Activated T-cell treated with anti-CD3 and anti-CD28 coated beads, Interleukin-2, amount 50 U/mL, for 24 hours (primary cell): ENCODE results near the gene CABP4.

ENCODE experiments used
- DNase-seq: peaks from one replicate; pipeline ENCODE4 v3.0.0-alpha.2; 2020
- H3K27ac Mint-ChIP-seq: 2 replicates; pipeline ENCODE4 v1.8.0; 2020; ENCODE audit warnings: mild to moderate bottlenecking, mixed read lengths
- H3K27me3 Mint-ChIP-seq: 2 replicates; pipeline ENCODE4 v1.8.0; 2020; ENCODE audit warnings: mixed read lengths
- H3K36me3 Mint-ChIP-seq: 2 replicates; pipeline ENCODE4 v1.8.0; 2020; ENCODE audit warnings: low read depth, mixed read lengths
- H3K4me1 Mint-ChIP-seq: 2 replicates; pipeline ENCODE4 v1.8.0; 2020; ENCODE audit warnings: low read depth, mixed read lengths
- H3K4me3 Mint-ChIP-seq: 2 replicates; pipeline ENCODE4 v1.8.0; 2020; ENCODE audit warnings: mild to moderate bottlenecking, moderate library complexity, mixed read lengths
- H3K9me3 Mint-ChIP-seq: 2 replicates; pipeline ENCODE4 v1.8.0; 2020; ENCODE audit warnings: mixed read lengths

The CABP4 gene

DNA sequence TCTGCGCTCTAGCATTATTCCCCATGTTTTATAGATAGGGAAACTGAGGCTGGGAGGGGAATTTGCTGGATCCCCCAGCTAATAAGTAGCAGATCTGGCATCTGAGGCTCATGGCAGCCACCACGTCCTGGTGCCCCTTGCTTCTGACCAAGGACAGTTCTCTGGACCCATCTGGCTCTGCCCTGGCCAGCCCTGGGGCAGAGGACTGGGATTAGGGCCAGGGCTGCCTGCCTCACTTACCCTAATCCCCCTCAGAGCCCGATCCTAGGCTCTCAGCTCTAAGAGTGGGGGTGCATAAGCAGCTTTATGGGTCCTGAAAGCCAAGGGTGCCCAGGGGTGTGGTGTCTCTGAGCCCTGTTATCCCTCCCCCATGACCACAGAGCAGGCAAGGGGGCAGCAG, at the start of gene CABP4:
Gene CABP4, plus strand, starts transcription at position 301 of the 400 bp plus-strand sequence. Its CDS starts 70 bp downstream, at position 371.
- no peak for DNase-seq
- no peak within 1 kb of the TSS for H3K27ac Mint-ChIP-seq
- no peak within 1 kb of the TSS for H3K4me3 Mint-ChIP-seq

DNA sequence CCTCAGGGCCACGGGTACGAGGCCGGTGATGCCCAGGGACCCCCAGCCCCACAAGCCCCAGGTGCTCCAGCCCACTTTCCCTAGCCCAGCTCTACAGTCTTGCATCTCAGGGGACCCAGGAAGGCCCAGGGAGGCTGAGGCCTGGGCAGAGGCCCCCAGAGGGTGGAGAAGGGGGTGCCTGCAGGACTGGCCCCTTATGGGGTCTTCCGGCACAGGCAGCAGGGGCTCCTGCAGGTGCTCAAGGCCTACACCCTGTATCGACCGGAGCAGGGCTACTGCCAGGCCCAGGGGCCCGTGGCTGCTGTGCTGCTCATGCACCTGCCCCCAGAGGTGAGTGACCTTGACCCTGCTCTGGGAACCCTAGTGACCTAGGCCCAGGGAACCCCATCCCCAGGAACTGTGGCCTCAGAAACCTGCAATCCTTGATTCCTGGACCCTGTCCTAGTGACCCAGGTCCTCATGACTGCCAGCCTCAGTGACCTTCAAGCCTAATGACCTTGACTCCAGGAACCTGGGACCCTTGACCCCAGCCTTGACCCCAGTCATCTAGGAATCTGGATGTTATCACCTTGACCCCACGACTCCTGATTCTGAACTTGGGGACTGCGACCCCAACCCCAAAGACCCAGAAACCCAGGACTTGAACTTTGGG, 49.3 kb upstream of the CABP4 start:
- H3K36me3 Mint-ChIP-seq = peaks cover 67% of the 10 kb centered on the region

More for the DNA sequence above, at the start of gene CABP4:
- Mint-ChIP-seq H3K36me3 (no peaks in the 10 kb centered on the region), H3K9me3 (no peaks in the 10 kb centered on the region), H3K27me3 (no peaks in the 10 kb centered on the region), H3K4me1 (peaks cover 10% of the 10 kb centered on the region)

DNA sequence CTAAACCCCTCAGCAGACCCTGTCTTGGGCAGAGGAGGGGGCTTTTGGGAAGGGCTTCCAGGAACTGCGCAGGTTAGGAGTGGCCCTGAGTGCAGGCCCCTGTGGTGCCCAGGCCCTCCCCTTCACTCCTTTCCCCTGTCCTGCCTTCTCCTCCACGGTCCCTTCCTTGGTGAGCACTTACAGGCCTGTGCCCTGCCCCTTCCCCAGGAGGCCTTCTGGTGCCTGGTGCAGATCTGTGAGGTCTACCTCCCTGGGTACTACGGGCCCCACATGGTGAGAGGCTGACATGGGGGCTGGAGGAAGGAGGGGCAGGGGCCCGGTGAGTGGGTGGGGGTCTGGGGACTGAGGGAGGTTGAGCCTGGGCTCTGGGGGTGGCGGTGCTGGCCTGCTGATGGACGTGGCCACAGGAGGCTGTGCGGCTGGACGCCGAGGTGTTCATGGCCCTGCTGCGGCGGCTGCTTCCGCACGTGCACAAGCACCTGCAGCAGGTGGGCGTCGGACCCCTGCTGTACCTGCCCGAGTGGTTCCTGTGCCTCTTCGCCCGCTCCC, 48.7 kb upstream of the CABP4 start:
- H3K9me3 Mint-ChIP-seq = no peaks in the 10 kb centered on the region
- H3K27ac Mint-ChIP-seq = peak overlapping the region; percentile 94
- H3K36me3 Mint-ChIP-seq = peaks cover 64% of the 10 kb centered on the region
- peak; percentile 62 for DNase-seq
- no peaks in the 10 kb centered on the region for H3K27me3 Mint-ChIP-seq
- peaks cover 82% of the 10 kb centered on the region for H3K4me1 Mint-ChIP-seq
- peak overlapping the region; percentile 89 for H3K4me3 Mint-ChIP-seq

More for the DNA sequence above, 49.3 kb upstream of the CABP4 start:
- Mint-ChIP-seq H3K9me3 (no peaks in the 10 kb centered on the region), H3K4me3 (peak overlapping the region; percentile 89), H3K4me1 (peaks cover 76% of the 10 kb centered on the region), H3K27me3 (no peaks in the 10 kb centered on the region), H3K27ac (peak overlapping the region; percentile 94)
- peak; percentile 52 for DNase-seq

DNA sequence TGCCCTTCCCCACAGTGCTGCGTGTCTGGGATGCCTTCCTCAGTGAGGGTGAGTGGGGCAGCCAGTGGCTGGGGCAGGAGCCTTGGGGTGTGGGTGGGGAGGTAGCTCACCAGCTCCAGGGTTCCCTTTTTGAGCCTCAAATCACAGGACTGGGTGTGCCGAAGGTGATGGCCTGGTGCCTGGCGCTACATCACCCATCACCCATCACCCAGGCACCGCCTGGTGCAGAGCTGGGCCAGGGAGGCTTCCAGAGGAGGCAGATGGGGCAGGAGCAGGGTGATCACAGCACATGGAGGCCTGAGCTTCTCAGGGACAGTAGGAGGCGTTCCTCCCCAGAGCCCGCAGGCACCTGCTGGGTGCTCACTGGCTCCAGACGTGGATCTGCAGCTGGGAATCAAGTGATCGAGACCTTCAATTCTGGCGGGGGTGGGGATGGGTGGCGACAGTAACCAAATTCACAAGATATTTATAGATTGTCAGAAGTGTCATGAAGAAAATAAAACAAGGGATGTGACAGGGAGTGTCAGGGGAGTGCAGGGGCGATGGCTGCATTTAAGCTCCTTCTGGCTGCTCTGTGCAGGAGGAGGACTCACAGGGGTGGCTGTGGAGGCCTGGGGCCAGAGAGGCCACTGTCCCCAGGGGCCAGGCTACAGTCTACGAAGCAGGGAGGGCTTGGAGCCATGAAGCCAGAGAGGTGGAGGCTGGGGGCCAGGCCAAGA, 48.0 kb upstream of the CABP4 start:
- DNase-seq = peak; percentile 68
- H3K4me3 Mint-ChIP-seq = peak overlapping the region; percentile 89
- no peaks in the 10 kb centered on the region for H3K9me3 Mint-ChIP-seq
- peak overlapping the region; percentile 94 for H3K27ac Mint-ChIP-seq
- no peaks in the 10 kb centered on the region for H3K27me3 Mint-ChIP-seq
- H3K4me1 Mint-ChIP-seq = peaks cover 86% of the 10 kb centered on the region
- peaks cover 64% of the 10 kb centered on the region for H3K36me3 Mint-ChIP-seq

DNA sequence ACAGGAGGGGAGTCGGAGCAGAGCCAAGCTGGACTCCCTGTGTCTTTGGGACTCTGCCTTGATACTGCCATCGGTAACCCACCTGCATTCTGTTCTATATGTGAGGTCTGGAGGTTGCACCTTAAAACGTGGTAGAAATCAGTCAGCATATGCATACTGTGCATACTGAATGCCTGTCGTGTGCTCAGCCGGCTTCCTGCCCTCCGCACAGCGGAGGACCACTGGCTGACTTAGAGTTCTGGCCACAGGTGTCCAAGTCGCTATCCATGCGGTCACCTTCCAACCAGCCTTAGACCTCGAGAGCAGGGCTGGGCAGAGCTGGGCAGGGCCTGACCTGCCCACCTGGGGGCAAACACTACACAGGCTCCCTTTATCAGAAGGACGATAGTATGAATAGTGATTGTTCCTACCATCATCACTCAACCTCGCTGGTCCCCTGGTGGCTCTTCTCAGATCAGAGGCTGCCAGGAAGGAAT, 47.4 kb upstream of the CABP4 start:
- Mint-ChIP-seq H3K4me1 (peaks cover 87% of the 10 kb centered on the region), H3K4me3 (peak overlapping the region; percentile 89), H3K27me3 (no peaks in the 10 kb centered on the region), H3K9me3 (no peaks in the 10 kb centered on the region), H3K36me3 (peaks cover 64% of the 10 kb centered on the region), H3K27ac (peak overlapping the region; percentile 94)
- DNase-seq = peak; percentile 57

DNA sequence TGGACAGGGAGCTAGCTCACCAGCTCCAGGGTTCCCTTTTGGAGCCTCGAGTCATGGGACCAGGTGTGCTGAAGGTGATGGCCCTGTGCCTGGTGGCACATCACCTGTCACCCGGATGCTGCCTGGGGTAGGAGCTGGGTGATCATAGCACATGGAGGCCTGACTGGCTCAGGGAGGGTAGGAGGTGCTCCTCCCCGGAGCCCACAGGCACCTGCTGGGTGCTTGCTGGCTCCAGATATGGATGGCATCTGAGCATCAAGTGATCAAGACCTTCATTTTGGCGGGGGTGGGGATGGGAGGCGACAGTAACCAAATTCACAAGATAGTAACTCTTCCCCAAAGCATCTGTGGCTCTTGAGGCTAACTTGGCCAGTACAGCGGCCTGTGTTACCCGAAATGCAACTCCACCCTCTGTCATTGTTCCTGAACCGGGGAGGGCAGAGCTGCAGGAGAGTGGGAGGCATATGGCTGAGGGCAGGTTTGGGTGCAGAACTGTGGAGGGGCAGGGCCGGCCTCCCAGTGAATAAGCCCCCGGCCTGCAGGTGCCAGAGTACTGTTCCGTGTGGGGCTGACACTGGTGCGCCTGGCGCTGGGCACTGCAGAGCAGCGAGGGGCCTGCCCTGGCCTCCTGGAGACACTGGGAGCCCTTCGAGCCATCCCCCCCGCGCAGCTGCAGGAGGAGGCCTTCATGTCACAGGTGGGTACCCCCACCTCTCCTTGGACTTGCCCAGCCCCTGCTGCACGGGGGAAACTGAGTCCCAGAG, 46.5 kb upstream of the CABP4 start:
- Mint-ChIP-seq H3K9me3 (no peaks in the 10 kb centered on the region), H3K36me3 (peaks cover 63% of the 10 kb centered on the region), H3K27me3 (no peaks in the 10 kb centered on the region), H3K4me3 (peak overlapping the region; percentile 89), H3K27ac (peak overlapping the region; percentile 94), H3K4me1 (peaks cover 88% of the 10 kb centered on the region)
- DNase-seq = peak; percentile 63

DNA sequence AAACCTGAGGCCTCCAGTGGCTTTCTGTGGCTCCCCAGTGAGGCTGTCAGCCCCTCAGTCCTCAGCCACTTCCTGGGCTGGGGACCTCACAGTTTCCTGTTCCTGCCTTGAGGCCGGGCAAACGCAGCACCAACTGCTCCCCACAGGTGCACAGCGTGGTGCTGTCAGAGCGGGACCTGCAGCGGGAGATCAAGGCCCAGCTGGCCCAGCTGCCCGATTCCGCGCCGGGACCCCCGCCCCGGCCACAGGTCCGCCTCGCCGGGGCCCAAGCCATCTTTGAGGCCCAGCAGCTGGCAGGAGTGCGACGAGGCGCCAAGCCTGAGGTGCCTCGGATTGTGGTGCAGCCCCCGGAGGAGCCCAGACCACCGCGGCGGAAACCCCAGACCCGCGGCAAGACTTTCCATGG, 45.9 kb upstream of the CABP4 start:
- Mint-ChIP-seq H3K9me3 (no peaks in the 10 kb centered on the region), H3K27ac (peak overlapping the region; percentile 96), H3K4me1 (peaks cover 86% of the 10 kb centered on the region), H3K36me3 (peaks cover 57% of the 10 kb centered on the region), H3K4me3 (peak overlapping the region; percentile 89), H3K27me3 (no peaks in the 10 kb centered on the region)
- peak; percentile 80 for DNase-seq

DNA sequence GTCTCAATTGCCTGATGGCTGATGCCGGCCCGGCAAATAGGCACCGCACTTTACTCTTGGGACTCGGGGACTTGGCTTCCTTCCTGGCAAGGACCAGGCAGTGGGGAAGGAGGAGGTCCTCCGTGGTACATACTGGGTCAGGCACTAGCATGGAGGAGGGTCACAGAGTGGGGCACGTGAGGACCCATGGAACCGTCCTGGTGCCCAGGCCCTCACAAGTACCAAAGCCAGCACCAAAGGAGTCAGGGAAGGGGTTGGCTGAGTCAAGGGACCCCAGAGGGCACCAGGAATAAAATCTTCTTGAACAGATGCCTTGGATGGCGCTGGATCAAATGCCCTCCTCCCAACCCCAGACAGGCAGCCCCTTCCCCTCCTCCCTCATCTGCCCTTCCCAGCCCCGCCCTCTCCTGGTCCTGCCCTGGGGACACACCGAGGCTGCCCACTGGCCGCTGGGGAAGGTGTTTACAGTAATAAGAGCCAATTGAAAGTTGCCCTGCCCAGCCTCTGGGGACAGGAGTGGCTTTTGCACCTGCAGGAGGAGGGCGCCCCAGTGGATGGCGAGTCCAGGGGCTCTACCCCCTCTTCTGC, 45.3 kb upstream of the CABP4 start:
- peak overlapping the region; percentile 89 for H3K4me3 Mint-ChIP-seq
- no peaks in the 10 kb centered on the region for H3K27me3 Mint-ChIP-seq
- no peaks in the 10 kb centered on the region for H3K9me3 Mint-ChIP-seq
- H3K36me3 Mint-ChIP-seq = peaks cover 51% of the 10 kb centered on the region
- H3K27ac Mint-ChIP-seq = peak overlapping the region; percentile 96
- DNase-seq = no peak
- peaks cover 82% of the 10 kb centered on the region for H3K4me1 Mint-ChIP-seq

DNA sequence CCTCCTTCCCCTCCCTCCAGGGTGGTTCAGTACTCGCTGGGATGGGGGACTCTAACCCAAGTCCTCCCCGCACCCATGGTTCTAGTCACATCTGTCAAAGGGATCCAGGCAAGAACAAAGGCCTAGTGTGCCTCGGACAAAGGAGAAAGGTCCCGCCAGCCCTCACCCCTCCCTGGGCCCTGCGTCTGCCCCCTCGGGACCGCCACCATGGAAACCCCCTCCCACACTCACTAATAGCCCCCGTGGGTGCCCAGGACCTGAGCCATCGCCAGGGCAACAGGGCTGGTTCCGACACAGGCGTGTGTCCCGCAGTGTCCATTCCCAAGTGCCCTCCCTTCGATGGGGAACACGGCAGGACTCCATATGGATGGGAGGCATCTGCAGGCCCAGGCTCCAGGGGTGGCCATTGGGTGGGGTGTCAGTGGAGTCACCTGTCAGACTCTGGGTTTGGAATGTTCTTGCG, 44.8 kb upstream of the CABP4 start:
- peak overlapping the region; percentile 89 for H3K4me3 Mint-ChIP-seq
- H3K4me1 Mint-ChIP-seq = peaks cover 80% of the 10 kb centered on the region
- H3K9me3 Mint-ChIP-seq = no peaks in the 10 kb centered on the region
- H3K27ac Mint-ChIP-seq = peak overlapping the region; percentile 96
- DNase-seq = peak; percentile 43
- peaks cover 46% of the 10 kb centered on the region for H3K36me3 Mint-ChIP-seq
- H3K27me3 Mint-ChIP-seq = no peaks in the 10 kb centered on the region

DNA sequence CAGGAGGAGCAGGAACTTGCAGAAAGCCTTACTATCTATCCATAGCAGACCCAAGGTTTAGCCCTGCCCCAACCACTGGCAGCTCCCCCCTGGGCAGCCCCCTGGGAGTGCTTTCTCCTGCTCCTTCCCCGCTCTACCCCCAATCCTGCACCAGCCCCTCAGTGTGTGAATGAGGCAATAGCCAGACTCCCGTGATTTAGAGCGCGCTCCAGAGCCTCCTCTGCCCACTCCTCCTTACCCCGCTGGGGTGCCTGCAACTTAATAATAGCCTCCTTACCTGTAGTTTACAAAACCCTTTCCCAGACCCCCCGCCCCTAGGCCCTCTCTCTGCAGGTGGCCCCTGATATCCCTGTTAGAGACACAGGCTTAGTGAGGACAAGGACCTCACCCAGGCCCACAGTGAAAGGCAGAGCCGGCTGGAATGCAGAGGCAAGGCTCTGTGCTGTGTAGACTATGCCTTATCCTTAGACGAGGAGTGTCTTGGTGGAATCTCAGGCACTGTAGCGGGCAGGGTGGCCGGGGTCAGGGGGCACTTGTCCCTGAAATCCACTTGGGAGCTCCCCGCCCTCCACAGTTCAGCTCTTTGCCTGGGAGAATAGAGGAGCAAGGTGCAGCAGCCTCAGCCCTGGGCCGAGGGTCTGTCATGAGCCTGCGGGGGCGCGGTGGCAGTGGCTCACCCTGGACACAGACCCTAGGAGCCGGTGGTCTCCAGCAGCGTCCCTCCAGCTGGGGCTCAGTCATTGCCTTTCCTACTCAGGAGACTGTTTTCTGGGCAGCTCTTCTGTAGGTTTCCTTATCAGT, 44.0 kb upstream of the CABP4 start:
- H3K9me3 Mint-ChIP-seq = no peaks in the 10 kb centered on the region
- DNase-seq = peak; percentile 38
- H3K27me3 Mint-ChIP-seq = no peaks in the 10 kb centered on the region
- H3K4me1 Mint-ChIP-seq = peaks cover 78% of the 10 kb centered on the region
- peak overlapping the region; percentile 96 for H3K27ac Mint-ChIP-seq
- no peak overlapping the region for H3K4me3 Mint-ChIP-seq
- H3K36me3 Mint-ChIP-seq = peaks cover 38% of the 10 kb centered on the region

DNA sequence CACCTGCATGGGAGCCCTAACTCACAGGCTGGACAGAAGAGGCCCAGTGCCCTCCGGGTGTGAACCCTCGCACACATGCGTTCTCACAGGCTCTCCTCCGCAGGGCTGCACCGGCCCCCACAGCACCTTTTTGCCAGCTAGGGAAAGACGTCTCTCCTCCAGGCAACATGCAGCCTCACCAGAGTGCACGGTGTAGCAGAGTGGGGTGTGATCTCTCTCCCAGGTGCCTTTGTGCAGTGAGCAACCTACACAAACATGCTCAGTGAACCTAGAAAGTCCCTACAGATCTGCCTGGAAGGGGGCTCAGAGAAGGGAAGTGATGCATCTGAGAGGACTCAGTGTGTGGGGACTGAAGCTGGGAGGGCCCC, 43.4 kb upstream of the CABP4 start:
- Mint-ChIP-seq H3K27ac (peak overlapping the region; percentile 61), H3K27me3 (no peaks in the 10 kb centered on the region), H3K36me3 (peaks cover 32% of the 10 kb centered on the region), H3K9me3 (no peaks in the 10 kb centered on the region), H3K4me3 (no peak overlapping the region), H3K4me1 (peaks cover 78% of the 10 kb centered on the region)
- DNase-seq = peak; percentile 48

DNA sequence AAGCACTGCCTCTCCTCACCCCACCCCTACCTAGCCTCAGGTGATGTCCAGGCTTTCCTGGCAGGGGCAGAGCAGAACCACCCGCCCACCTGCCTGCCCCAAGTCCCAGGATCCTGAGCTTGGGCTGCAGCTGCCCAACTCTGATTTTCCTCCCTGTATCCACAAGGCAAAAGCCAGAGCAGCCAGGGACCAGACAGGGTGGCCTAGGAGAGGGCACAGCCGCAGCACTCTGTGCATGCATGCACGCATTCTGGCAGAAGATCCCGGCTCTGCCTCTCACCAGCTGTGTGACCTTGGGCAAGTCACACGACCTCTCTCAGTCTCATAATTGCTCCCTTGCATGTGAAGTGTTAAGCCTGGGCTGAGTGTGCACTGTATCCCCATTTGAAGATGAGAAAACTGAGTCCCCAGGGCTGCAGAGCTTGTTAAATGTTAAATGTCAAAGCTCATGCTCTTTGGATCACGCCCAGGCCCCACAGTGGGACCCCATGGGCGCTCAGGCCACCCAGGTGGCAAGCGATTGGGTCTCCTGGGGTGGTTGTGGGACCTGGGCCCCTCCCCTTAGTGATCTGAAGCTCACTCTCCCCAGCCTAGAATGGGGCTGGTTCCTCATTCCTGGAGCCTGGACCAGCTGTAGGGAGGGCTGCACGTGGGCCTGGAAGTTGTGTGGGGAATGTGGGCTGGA, 42.5 kb upstream of the CABP4 start:
- no peaks in the 10 kb centered on the region for H3K9me3 Mint-ChIP-seq
- no peak overlapping the region for H3K4me3 Mint-ChIP-seq
- peaks cover 77% of the 10 kb centered on the region for H3K4me1 Mint-ChIP-seq
- peak overlapping the region; percentile 71 for H3K27ac Mint-ChIP-seq
- peaks cover 25% of the 10 kb centered on the region for H3K36me3 Mint-ChIP-seq
- H3K27me3 Mint-ChIP-seq = no peaks in the 10 kb centered on the region
- DNase-seq = no peak

DNA sequence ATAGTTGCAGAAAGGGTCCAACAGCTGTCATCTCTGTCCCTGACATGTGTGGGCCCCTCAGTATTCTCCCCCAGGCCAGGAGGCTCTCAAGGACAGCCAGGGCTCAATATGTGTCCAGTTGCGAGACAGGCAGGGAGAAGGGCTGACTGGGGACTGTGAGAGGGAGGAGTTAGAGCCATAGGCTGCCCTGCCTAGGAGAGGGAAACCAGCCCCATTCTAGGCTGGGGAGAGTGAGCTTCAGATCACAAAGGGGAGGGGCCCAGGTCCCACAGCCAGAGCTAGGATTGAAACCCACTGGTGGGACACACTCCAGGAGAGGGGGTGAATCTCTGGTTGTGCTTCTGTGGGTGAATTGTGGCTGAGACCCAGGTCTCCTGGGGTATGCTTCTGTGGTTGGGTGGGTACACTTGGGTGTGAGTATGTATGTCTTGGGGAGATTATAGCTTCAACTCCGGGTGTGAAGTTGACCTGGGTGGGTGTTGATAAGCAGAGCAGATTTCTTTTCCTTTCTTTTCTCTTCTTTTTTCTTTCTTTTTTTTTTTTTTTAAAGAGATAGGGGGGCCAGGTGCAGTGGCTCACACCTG, 41.8 kb upstream of the CABP4 start:
- Mint-ChIP-seq H3K27ac (peak overlapping the region; percentile 71), H3K36me3 (peaks cover 18% of the 10 kb centered on the region), H3K27me3 (no peaks in the 10 kb centered on the region), H3K4me3 (no peak overlapping the region), H3K9me3 (no peaks in the 10 kb centered on the region), H3K4me1 (peaks cover 77% of the 10 kb centered on the region)
- DNase-seq = no peak
